COLO668 (cell line): Measurements from ENCODE around the gene TEX36.
A peak's percentile ranks its signal among the peaks of the same experiment; 100 is the strongest.
"Not testable (repeated sequence)": the region's sequence is repeated elsewhere in the genome, so short reads cannot be mapped to it uniquely, and the experiment has no call there.

ENCODE experiments used
- DNase-seq: peaks from one replicate; lab custom pipeline; 2025; ENCODE audit not compliant: unreplicated experiment; lab: John Stamatoyannopoulos, UW

Gene TEX36

GRCh38 chr10:125692601-125693523, 9.9 kb upstream of the TEX36 start:
- DNase-seq = no peak

GRCh38 chr10:125692196-125692595, 9.2 kb upstream of the TEX36 start:
- no peak for DNase-seq

DNA sequence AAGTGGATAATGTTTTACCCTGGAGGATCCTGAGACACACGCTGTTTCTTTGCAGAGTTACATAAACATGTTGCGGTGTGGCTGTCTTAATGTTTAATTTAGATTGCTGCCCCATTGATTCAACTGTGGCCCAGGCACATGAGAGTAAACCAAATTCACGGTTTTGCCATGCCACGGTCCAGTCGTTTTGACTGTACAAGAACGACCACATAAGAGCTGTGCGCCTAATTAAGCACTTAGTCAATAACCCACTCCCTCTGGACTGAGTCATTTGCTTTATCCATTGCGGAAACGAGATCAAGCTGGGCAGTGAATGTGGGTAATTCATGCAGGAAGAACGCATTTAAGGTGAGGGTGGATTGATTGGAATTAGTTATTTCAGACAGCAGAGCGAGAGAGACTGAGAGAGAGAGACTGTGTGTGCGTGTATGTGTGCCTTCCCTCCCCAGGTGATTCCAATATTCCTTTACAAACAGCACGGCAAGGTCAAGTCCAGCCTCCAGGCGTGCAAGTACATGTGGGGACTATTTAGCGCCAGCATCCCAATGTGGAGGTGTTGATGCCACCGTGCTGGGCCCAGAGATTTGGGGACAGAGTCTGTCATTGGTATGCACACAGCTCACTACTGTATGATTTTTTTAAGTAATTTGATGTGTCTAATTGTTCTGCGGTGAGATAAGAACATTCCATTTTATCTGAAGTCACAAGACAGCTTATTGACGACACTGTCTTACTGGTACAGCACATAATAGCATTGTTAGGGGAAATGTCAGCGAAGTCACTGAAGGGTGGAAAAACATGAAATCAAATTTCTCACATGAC, 8.4 kb upstream of the TEX36 start:
- DNase-seq = peak; percentile 43

DNA sequence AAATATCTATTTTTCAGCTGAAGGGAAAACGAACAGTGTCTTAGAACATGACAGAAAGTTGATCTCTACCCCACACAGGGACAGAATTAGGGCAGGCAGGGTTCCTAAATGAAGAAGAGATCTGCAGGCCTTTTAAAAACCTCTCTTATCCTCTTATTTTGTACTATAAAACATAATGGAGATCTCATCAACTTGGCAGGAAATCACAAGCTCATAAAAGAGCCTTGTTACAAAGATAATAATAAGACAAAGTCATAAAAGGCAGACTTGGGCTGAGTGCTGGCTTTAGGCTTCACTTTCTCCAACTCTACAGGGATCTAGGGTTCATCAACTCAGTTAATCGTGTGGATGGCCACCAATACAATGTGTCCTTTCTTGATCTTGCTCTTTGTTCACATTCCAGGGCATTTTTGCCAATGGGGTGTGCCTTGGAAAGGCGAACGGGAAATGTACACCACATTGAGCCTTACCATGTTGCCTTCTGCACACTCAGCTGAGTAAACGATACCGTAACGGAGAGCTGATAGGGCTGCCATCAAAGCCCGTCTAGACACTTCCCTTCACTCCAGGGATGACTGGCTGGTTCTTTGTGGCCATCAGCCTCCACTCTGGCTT, 7.1 kb upstream of the TEX36 start:
- DNase-seq = peak; percentile 17

DNA sequence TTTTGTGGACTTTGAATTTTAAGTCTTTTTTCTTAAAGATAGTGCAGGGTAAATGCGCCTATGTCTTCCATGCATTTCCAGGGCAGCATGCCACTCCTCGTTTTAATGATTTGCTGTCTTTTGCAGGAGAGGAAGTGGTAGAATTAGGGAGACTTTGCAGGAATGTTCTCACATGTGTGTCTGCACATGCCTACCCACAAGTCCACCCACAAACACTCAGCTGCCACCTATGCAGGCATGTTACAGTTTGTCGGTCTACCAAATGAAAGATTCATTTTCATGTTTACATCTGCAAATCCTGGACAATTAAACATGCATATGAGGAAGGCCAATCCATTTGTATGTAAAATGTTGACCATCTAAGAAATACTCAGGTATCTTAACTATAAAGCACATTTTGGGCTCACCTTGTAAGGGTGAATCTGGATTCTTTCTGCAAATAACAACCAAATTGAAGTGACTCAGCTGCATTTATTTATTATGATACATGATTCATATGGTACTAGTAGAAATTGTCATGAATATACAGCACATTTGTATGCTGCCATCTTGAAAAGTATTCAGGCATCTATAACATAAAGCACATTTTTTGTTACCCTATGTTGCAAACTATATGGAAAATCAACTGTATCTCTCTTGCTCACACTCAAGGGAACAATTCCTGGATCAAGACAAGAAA, 4.7 kb upstream of the TEX36 start:
- no peak for DNase-seq

- DNase-seq = no peak
These were observed 1.6 kb upstream of the TEX36 start for GRCh38 chr10:125684581-125684980.

GRCh38 chr10:125683821-125684220, 858 bp upstream of the TEX36 start:
- DNase-seq = no peak

GRCh38 chr10:125679436-125679835, 3.5 kb downstream of the TEX36 start:
- no peak for DNase-seq

GRCh38 chr10:125672884-125673283, 10.1 kb downstream of the TEX36 start:
- DNase-seq = no peak

- no peak for DNase-seq
These were observed 20.4 kb downstream of the TEX36 start for GRCh38 chr10:125662584-125662983.

GRCh38 chr10:125661941-125662515, 20.9 kb downstream of the TEX36 start:
- no peak for DNase-seq

GRCh38 chr10:125661431-125661940, 21.5 kb downstream of the TEX36 start:
- DNase-seq = no peak

GRCh38 chr10:125659071-125659470, 23.9 kb downstream of the TEX36 start:
- no peak for DNase-seq

GRCh38 chr10:125656523-125656922, 26.4 kb downstream of the TEX36 start:
- no peak for DNase-seq

DNA sequence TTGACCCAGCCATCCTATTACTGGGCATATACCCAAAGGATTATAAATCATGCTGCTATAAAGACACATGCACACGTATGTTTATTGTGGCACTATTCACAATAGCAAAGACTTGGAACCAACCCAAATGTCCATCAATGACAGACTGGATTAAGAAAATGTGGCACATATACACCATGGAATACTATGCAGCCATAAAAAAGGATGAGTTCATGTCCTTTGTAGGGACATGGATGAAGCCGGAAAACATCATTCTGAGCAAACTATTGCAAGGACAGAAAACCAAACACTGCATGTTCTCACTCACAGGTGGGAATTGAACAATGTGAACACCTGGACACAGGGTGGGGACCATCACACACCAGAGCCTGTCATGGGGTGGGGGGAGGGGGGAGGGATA, 29.9 kb downstream of the TEX36 start:
- not testable (repeated sequence) for DNase-seq

DNA sequence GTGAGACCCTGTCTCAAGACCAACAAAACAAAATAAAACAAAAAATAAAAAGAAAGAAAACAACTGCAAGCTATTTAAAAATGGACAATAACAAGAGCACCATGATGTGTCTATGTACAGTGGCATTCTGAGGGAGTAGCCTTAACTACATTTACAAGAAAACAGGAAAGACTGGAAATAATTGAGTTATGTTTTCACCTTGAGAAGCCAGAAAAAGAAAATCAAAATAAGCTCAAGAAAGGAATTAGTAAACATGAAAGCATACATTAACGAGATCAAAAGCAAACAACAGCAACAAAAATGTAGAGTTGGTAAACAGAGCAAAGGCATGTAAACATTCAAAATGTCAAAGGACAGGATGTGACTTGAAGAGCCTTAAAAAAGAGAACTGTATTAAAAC, 36.7 kb downstream of the TEX36 start:
- DNase-seq = no peak

GRCh38 chr10:125641398-125641797, 41.6 kb downstream of the TEX36 start:
- no peak for DNase-seq

GRCh38 chr10:125640653-125641052, 42.3 kb downstream of the TEX36 start:
- no peak for DNase-seq

GRCh38 chr10:125639846-125640245, 43.1 kb downstream of the TEX36 start:
- DNase-seq = no peak

- no peak for DNase-seq
These were observed 44.4 kb downstream of the TEX36 start for GRCh38 chr10:125638555-125638954.
